HG02610 (cell line): ENCODE measurements around the gene PWWP2B.

Experiments
- ATAC-seq: cut with Tn5 transposase; IDR thresholded peaks from one replicate; pipeline ENCODE4 v1.9.1; 2021; ENCODE audit warnings: mild to moderate bottlenecking, moderate library complexity; ENCODE audit not compliant: unreplicated experiment

Gene PWWP2B

DNA sequence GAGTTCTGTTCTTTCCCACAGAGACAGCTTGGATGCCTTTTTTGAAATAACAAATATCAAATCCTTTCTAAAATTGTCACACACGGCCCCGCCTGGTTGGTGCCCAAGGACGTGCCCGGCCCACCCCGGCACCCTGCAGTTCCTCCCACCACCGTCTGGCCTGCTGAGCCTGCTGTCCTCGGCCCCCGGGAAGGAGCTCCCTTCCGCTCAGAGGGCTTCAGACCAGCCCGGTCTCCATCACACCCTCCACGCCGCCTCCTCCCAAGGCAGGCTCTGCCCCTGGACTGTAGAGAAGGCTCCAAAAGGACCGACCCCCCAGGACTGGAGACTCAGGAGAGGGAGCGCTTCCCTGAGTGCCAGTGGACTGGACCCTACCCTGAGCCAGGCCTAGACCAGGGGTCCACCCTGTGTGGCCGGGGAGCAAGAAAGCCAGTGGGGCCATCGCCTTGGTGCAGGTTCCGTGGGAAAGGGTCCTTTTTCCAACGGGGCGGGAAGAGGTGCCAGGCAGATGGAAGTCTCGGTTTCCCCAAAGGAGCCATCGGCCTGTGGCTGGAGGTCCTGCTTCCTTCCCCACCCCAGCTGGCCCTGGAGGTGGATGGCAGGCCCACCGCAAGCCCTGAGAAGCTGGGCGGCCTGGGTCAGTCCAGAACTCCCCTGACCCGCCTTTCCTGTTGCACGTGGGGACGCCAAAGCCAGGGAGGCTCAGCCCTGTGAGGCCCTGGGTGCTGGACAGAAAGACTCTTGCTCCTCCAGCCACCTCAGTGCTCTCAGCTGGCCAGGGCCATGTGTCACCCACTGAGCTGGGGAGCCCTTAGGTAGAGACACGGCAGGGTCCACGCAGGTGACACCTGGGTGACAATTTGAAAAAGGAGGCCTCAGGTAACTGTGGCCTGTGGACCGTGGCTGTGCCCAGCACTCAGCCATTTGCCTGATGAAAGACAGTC, 69.8 kb downstream of the PWWP2B start:
- no peak for ATAC-seq
